HepG2 (cell line): ENCODE data around the gene DYNC2LI1.

ENCODE experiments used
- CCAR2 ChIP-seq: fragments of 200-400 bp; formaldehyde crosslinking; optimal IDR thresholded peaks from 2 replicates; pipeline ENCODE3; 2018; ENCODE audit warnings: low read depth, mild to moderate bottlenecking, low read length, moderate library complexity
- CREM ChIP-seq, 2 experiments: sonication (generic) in 1 of 2; formaldehyde crosslinking in 1 of 2; IDR thresholded peaks; 2 replicates each; pipeline versions ENCODE4 v1.4.0 to v1.6.1; 2016 to 2020; ENCODE audit warnings: antibody characterized with exemption in 1 of 2, mild to moderate bottlenecking in 1 of 2, missing genetic modification reagents in 1 of 2
- EZH2 ChIP-seq: conservative IDR thresholded peaks from 2 replicates; pipeline ENCODE4 v1.6.1; 2012; ENCODE audit warnings: mild to moderate bottlenecking, low read depth, low read length, moderate library complexity
- JUN ChIP-seq: sonication (generic); formaldehyde crosslinking; IDR thresholded peaks from 2 replicates; pipeline ENCODE4 v1.4.0; 2020; ENCODE audit warnings: mild to moderate bottlenecking, missing genetic modification reagents
- LCORL ChIP-seq, 2 experiments: fragments of 450-650 bp in 1 of 2; sonication (generic) in 1 of 2; formaldehyde crosslinking in 1 of 2; IDR thresholded peaks; 2 replicates each; pipeline versions ENCODE4 v1.5.0 to v1.6.1; 2017 to 2020; ENCODE audit warnings: antibody characterized with exemption in 1 of 2, missing genetic modification reagents in 1 of 2
- MXI1 ChIP-seq: IDR thresholded peaks from 3 replicates; pipeline ENCODE4 v1.6.1; 2012; ENCODE audit warnings: low read depth, low read length, inconsistent platforms, borderline replicate concordance
- NFE2 ChIP-seq: sonication (generic); formaldehyde crosslinking; IDR thresholded peaks from 2 replicates; pipeline ENCODE4 v1.4.0; 2020; ENCODE audit warnings: missing genetic modification reagents
- PBX3 ChIP-seq: sonication (generic); formaldehyde crosslinking; IDR thresholded peaks from 2 replicates; pipeline ENCODE4 v1.8.1; 2023; ENCODE audit warnings: missing genetic modification reagents, inconsistent platforms, borderline replicate concordance
- REXO4 ChIP-seq: sonication (generic); formaldehyde crosslinking; IDR thresholded peaks from 2 replicates; pipeline ENCODE4 v1.8.0; 2022; ENCODE audit warnings: missing genetic modification reagents, mild to moderate bottlenecking, borderline replicate concordance
- SCMH1 ChIP-seq: sonication (generic); formaldehyde crosslinking; IDR thresholded peaks from 2 replicates; pipeline ENCODE4 v1.9.0; 2021; ENCODE audit warnings: missing genetic modification reagents, mild to moderate bottlenecking, borderline replicate concordance
- SNAPC5 ChIP-seq: sonication (generic); formaldehyde crosslinking; IDR thresholded peaks from 2 replicates; pipeline ENCODE4 v1.8.1; 2023; ENCODE audit warnings: mild to moderate bottlenecking, missing genetic modification reagents, borderline replicate concordance
- ZNF280B ChIP-seq: sonication (generic); formaldehyde crosslinking; IDR thresholded peaks from 2 replicates; pipeline ENCODE4 v1.5.0; 2020; ENCODE audit warnings: missing genetic modification reagents, mild to moderate bottlenecking, borderline replicate concordance

GRCh38 chr2:43819491-43820163 is 45.8 kb downstream of the DYNC2LI1 start:
- TF ChIP-seq SCMH1 (CRISPR knock-in tag) (no peak), MXI1 (no peak), LCORL (IDR thresholded peaks at IDR 0.05) (no peak), LCORL (CRISPR knock-in tag; IDR thresholded peaks at IDR 0.05) (no peak), SNAPC5 (no peak), ZNF280B (CRISPR knock-in tag) (no peak), REXO4 (CRISPR knock-in tag) (no peak), PBX3 (CRISPR knock-in tag) (no peak), NFE2 (CRISPR knock-in tag) (no peak), CCAR2 (no peak), JUN (CRISPR knock-in tag) (no peak), EZH2 (no peak), CREM (IDR thresholded peaks at IDR 0.05) (no peak), CREM (CRISPR knock-in tag; IDR thresholded peaks at IDR 0.05) (no peak)
